Measurements from ENCODE around the gene TIPIN. TPM values are rescaled to one million over a fixed set of nuclear protein-coding genes. Genes with fewer than 3 reads are reported as not detected.
A peak's percentile ranks its signal among the peaks of the same experiment; 100 is the strongest.
"Not testable (repeated sequence)": the region's sequence is repeated elsewhere in the genome, so short reads cannot be mapped to it uniquely, and the experiment has no call there.

The TIPIN gene
- total and polyA plus RNA-seq, 2 experiments from 2014 or later, result 14.7 to 17.1 TPM

DNA sequence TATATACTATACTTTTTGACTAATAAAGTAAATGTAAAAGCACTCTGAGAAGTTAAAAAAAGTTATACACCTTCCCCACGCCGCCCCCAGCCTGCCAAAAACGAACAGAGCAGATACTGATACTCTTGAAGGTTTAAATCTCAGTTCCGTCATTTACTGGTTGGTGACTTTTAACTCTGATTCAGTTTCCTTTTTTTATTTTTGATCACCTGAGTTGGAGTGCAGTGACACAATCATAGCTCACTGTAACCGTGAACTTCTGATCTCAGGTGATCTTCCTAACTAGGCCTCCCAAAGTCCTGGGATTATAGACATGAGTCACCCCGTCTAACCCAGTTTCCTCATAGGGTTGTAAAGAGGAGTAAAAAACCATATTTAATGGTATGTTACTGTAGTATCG is 3.3 kb upstream of the TIPIN start:
- no peak overlapping the region for H3K27ac ChIP-seq
- TF ChIP-seq, protein P1, sequence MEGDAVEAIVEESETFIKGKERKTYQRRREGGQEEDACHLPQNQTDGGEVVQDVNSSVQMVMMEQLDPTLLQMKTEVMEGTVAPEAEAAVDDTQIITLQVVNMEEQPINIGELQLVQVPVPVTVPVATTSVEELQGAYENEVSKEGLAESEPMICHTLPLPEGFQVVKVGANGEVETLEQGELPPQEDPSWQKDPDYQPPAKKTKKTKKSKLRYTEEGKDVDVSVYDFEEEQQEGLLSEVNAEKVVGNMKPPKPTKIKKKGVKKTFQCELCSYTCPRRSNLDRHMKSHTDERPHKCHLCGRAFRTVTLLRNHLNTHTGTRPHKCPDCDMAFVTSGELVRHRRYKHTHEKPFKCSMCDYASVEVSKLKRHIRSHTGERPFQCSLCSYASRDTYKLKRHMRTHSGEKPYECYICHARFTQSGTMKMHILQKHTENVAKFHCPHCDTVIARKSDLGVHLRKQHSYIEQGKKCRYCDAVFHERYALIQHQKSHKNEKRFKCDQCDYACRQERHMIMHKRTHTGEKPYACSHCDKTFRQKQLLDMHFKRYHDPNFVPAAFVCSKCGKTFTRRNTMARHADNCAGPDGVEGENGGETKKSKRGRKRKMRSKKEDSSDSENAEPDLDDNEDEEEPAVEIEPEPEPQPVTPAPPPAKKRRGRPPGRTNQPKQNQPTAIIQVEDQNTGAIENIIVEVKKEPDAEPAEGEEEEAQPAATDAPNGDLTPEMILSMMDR (IDR thresholded peaks at IDR 0.05; ENCODE audit: low read depth, low read length), result no peak

DNA sequence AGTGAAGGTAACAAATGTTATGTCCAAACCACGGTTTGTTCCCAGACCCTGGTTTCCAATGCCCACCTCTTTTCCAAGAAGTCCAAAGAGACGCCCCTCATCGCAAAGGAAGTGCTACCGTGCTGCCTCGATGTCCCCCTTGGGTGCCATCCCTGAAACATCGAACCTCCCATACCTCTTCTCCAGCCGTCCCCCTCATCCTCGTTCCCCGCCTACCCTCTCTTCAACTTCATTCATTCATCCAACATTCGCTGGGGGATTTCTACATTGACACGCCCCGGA is 467 bp downstream of the TIPIN start:
- TF ChIP-seq, protein P1 (IDR thresholded peaks at IDR 0.05; ENCODE audit: low read depth, low read length), result no peak
- Histone ChIP-seq H3K27me3 (no peaks in the 10 kb centered on the region), H3K36me3 (peaks cover 4% of the 10 kb centered on the region), H3K4me3 (peak overlapping the region; percentile 51), H3K27ac (peak overlapping the region; percentile 40), H3K9me3 (ENCODE audit: low read depth) (no peaks in the 10 kb centered on the region), H3K4me1 (ENCODE audit: low read depth) (no peaks in the 10 kb centered on the region)
- no peak for DNase-seq (ENCODE audit: low read depth in 1 of 2, low spot score in 1 of 2)

More for the DNA sequence above, 3.3 kb upstream of the TIPIN start:
- no peaks in the 10 kb centered on the region for H3K9me3 ChIP-seq (ENCODE audit: low read depth)
- no peaks in the 10 kb centered on the region for H3K4me1 ChIP-seq (ENCODE audit: low read depth)
- no peaks in the 10 kb centered on the region for H3K36me3 ChIP-seq
- H3K4me3 ChIP-seq, result no peak overlapping the region
- no peaks in the 10 kb centered on the region for H3K27me3 ChIP-seq
- no peak for DNase-seq (ENCODE audit: low read depth in 1 of 2, low spot score in 1 of 2)

DNA sequence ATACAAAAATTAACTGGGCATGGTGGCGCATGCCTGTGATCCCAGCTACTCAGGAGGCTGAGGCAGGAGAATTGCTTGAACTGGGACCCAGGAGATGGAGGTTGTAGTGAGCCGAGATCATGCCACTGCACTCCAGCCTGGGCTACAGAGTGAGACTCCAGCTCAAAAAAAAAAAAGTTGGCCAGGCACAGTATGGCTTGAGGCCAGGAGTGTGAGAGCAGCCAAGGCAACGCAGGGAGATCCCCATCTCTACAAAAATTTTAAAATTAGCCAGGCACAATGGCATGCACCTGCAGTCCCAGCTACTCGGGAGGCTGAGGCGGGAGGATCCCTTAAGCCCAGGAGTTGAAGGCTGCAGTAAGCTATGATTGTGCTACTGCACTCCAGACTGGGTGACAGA is 8.0 kb downstream of the TIPIN start:
- not testable (repeated sequence) for H3K4me3 ChIP-seq; H3K9me3 ChIP-seq (ENCODE audit: low read depth); H3K27ac ChIP-seq; DNase-seq (ENCODE audit: low read depth in 1 of 2, low spot score in 1 of 2); H3K4me1 ChIP-seq (ENCODE audit: low read depth); H3K36me3 ChIP-seq; H3K27me3 ChIP-seq

DNA sequence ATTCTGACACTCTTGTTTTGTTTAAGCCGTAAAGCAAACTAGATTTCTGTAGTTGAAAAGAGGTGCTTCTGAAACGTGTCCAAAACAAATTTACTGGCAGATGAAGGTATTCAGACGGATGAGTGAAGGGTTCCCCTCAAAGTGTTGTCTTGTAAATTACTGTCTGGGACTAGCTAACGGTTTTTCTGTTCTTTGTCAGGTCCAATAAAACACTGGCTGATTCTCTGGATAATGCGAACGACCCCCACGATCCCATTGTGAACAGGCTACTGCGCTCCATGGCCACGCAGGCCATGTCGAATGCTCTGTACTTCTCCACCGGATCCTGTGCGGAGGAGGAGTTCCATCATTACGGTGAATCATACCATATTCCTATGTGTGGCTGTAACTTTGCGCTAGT is 27.7 kb downstream of the TIPIN start:
- no peaks in the 10 kb centered on the region for H3K9me3 ChIP-seq (ENCODE audit: low read depth)
- H3K27ac ChIP-seq, result no peak overlapping the region
- peaks cover 46% of the 10 kb centered on the region for H3K36me3 ChIP-seq
- H3K4me3 ChIP-seq, result no peak overlapping the region
- H3K4me1 ChIP-seq (ENCODE audit: low read depth), result peaks cover 6% of the 10 kb centered on the region
- no peak for DNase-seq (ENCODE audit: low read depth in 1 of 2, low spot score in 1 of 2)
- TF ChIP-seq, protein P1 (IDR thresholded peaks at IDR 0.05; ENCODE audit: low read depth, low read length), result no peak
- H3K27me3 ChIP-seq, result no peaks in the 10 kb centered on the region

DNA sequence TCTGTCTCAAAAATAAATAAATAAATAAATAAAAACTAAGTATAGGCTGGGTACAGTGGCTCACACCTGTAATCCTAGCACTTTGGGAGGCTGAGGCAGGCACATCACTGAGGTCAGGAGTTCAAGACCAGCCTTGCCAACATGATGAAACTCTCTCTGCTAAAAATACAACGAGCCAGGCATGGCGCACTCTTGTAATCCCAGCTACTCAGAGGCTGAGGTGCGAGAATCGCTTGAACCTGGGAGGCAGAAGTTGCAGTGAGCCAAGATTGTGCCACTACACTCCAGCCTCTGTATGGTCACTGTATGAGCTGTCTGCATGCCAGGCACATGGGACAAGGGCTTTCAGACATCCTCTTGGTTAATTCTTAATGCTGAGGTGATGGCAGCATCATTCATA is 28.7 kb downstream of the TIPIN start:
- Histone ChIP-seq H3K27me3 (no peaks in the 10 kb centered on the region), H3K9me3 (ENCODE audit: low read depth) (no peaks in the 10 kb centered on the region), H3K27ac (no peak overlapping the region), H3K36me3 (peaks cover 39% of the 10 kb centered on the region), H3K4me1 (ENCODE audit: low read depth) (peaks cover 17% of the 10 kb centered on the region), H3K4me3 (no peak overlapping the region)
- DNase-seq (ENCODE audit: low read depth in 1 of 2, low spot score in 1 of 2), result no peak
- TF ChIP-seq, protein P1 (IDR thresholded peaks at IDR 0.05; ENCODE audit: low read depth, low read length), result no peak

DNA sequence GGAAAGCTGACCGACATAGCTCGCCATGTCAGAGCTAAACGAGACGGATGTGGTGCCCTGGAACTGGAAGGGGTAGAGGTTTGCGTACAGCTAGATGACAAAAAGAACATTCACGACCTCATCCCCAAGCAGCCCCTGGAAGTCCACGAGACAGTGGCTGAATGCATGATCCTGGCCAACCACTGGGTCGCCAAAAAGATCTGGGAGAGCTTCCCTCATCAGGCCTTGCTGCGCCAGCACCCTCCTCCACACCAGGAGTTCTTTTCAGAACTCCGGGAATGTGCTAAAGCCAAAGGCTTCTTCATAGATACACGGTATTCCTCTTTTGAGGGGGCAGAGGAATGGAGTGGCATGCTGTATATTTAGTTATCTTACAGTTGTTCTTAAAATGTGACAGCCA is 30.4 kb downstream of the TIPIN start:
- Histone ChIP-seq H3K36me3 (peaks cover 37% of the 10 kb centered on the region), H3K4me1 (ENCODE audit: low read depth) (peaks cover 17% of the 10 kb centered on the region), H3K27me3 (no peaks in the 10 kb centered on the region), H3K4me3 (no peak overlapping the region), H3K9me3 (ENCODE audit: low read depth) (no peaks in the 10 kb centered on the region), H3K27ac (no peak overlapping the region)
- no peak for DNase-seq (ENCODE audit: low read depth in 1 of 2, low spot score in 1 of 2)
- TF ChIP-seq, protein P1 (IDR thresholded peaks at IDR 0.05; ENCODE audit: low read depth, low read length), result no peak

Measured in cardiac muscle cell (in vitro differentiated cells and primary cell).